ENCODE data around the gene TMEM190.

The TMEM190 gene

DNA sequence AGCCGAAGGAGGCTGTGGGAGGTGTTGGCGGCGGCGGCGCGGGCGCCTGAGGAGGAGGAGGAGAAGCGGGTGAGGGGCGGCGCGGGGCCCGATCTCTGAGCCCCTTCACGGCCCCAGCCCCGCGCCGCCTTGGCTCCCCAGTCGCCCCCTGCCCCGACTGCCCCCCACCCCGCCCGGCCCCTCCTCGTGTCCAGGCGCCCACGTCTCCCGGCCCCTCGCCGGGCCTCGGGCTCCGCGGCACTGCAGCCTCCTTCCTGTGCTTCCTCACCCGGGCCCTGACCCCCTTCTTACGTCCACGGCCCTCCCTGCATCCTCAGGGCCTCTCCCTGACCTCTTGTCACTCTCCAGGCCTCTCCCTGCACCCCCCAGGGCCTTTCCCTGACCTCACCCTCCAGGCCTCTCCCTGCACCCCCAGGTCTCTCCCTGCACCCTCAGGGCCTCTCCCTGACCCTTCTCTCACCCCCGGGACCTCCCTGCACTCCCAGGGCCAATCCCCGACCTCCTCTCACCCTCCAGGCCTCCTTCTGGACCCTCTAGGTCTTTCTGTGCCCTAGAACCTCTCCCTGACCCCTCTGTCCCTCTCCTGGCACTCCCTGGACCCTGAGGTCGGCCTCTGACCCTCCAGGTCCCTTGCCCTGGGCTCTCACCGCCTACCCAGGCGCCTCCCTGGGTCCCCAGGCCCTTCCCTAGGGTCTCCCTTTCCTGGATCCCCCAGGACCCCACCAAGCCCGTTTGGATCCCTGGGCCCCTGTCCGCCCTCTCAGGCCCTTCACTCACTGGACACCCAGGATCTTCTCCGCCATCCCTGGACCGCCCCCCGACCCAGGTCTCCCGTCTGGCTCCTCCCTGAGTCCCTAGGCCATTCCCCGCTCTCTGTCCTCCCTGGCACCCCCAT lies 36.5 kb upstream of the TMEM190 start:
- Mint-ChIP-seq H3K9me3 (no peaks in the 10 kb centered on the region), H3K27ac (peak overlapping the region; percentile 100), H3K4me1 (peaks cover 26% of the 10 kb centered on the region), H3K27me3 (ENCODE audit: low read depth, poor library complexity) (peaks cover 8% of the 10 kb centered on the region), H3K36me3 (ENCODE audit: low read depth) (peaks cover 24% of the 10 kb centered on the region), H3K4me3 (peak overlapping the region; percentile 96)
- no peak for DNase-seq
- TF ChIP-seq, protein P1, sequence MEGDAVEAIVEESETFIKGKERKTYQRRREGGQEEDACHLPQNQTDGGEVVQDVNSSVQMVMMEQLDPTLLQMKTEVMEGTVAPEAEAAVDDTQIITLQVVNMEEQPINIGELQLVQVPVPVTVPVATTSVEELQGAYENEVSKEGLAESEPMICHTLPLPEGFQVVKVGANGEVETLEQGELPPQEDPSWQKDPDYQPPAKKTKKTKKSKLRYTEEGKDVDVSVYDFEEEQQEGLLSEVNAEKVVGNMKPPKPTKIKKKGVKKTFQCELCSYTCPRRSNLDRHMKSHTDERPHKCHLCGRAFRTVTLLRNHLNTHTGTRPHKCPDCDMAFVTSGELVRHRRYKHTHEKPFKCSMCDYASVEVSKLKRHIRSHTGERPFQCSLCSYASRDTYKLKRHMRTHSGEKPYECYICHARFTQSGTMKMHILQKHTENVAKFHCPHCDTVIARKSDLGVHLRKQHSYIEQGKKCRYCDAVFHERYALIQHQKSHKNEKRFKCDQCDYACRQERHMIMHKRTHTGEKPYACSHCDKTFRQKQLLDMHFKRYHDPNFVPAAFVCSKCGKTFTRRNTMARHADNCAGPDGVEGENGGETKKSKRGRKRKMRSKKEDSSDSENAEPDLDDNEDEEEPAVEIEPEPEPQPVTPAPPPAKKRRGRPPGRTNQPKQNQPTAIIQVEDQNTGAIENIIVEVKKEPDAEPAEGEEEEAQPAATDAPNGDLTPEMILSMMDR (IDR thresholded peaks at IDR 0.05) = no peak

DNA sequence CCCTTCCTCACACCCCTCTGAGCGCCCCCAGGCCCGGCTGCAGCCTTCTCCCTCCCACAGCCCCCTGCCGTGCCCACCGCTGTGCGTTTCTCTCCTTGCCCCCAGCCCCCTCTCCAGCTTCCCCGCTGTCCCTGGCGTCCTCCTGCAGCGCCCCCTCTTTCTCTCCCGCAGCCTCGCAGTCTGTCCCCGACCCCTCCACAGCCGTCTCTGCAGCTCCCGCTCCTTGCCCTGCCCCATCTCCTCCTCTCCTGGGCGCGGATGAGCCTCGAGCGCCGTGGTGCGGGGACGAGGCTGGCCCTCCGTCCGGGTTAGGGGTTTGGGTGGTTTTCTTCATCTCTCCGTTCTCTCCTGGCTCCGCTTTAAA lies 35.9 kb upstream of the TMEM190 start:
- TF ChIP-seq, protein P1 (IDR thresholded peaks at IDR 0.05) = no peak
- no peaks in the 10 kb centered on the region for H3K9me3 Mint-ChIP-seq
- H3K27ac Mint-ChIP-seq = peak overlapping the region; percentile 71
- DNase-seq = peak; percentile 47
- peaks cover 8% of the 10 kb centered on the region for H3K27me3 Mint-ChIP-seq (ENCODE audit: low read depth, poor library complexity)
- H3K36me3 Mint-ChIP-seq (ENCODE audit: low read depth) = peaks cover 29% of the 10 kb centered on the region
- peaks cover 32% of the 10 kb centered on the region for H3K4me1 Mint-ChIP-seq
- H3K4me3 Mint-ChIP-seq = peak overlapping the region; percentile 96

DNA sequence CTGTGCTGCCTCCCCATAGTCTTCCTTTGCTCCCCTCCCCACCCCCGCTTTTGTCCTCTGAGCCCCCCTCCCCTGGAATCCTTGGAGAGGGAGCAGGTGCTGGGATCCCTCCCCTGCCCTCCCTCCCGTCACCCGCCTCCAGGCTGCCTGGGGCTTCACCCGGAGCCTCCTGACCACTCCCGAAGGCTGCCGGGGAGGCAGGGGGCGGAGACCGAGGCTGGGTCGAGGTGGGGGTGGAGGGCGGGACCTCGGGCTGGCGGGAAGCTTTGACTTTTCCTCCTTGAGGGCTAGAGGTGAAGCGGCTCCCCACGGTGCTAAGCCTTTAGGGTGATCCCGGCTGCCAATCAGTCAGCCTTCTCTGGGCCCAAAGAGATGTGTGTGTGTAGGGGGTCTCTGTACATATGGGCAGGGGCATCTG lies 35.4 kb upstream of the TMEM190 start:
- peak; percentile 83 for DNase-seq
- no peaks in the 10 kb centered on the region for H3K9me3 Mint-ChIP-seq
- H3K36me3 Mint-ChIP-seq (ENCODE audit: low read depth) = peaks cover 29% of the 10 kb centered on the region
- peaks cover 8% of the 10 kb centered on the region for H3K27me3 Mint-ChIP-seq (ENCODE audit: low read depth, poor library complexity)
- peaks cover 34% of the 10 kb centered on the region for H3K4me1 Mint-ChIP-seq
- TF ChIP-seq, protein P1 (IDR thresholded peaks at IDR 0.05) = no peak
- H3K4me3 Mint-ChIP-seq = peak overlapping the region; percentile 96
- H3K27ac Mint-ChIP-seq = no peak overlapping the region

DNA sequence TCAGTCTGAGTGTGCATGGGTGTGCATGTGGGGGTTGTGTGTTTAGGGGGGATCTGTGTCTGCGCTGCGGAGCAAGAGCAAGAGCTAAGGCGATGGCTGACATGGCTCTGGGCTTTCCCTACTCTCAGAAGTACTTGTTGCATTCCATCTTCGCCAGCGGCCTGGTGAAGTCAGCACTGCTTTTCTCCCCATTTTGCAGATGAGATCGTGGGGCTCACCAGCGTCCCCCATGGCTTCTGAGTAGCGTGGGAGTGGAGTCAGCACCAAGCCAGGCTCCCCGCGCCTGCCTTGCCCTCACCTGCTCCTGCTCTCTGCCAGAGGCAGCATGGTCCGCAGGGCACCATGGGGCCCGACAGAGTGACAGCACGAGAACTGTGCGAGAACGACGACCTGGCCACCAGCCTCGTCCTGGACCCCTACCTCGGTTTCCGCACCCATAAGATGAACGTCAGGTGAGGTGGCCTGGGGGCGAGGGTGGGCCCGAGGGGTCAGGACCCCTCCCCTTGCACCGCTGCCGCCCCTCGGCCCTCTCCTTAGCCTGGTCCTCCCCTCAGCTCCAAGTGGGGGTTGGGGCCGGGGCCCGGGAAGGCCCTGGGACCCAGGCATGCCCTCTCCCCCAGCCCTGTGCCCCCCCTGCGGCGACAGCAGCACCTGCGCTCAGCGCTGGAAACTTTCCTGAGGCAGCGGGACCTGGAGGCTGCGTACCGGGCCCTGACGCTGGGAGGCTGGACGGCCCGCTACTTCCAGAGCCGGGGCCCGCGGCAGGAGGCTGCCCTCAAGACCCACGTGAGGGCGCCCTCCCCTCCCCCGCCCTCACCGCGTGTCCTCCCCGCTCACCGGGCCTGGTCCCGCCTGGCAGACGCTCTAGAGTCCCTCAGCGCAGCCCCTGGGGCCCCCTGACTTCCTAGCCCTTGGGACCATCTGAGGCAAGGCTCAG lies 34.8 kb upstream of the TMEM190 start:
- Mint-ChIP-seq H3K4me3 (peak overlapping the region; percentile 96), H3K27ac (no peak overlapping the region), H3K36me3 (ENCODE audit: low read depth) (peaks cover 29% of the 10 kb centered on the region), H3K9me3 (no peaks in the 10 kb centered on the region), H3K4me1 (peaks cover 34% of the 10 kb centered on the region), H3K27me3 (ENCODE audit: low read depth, poor library complexity) (peaks cover 8% of the 10 kb centered on the region)
- TF ChIP-seq, protein P1 (IDR thresholded peaks at IDR 0.05) = no peak
- no peak for DNase-seq

DNA sequence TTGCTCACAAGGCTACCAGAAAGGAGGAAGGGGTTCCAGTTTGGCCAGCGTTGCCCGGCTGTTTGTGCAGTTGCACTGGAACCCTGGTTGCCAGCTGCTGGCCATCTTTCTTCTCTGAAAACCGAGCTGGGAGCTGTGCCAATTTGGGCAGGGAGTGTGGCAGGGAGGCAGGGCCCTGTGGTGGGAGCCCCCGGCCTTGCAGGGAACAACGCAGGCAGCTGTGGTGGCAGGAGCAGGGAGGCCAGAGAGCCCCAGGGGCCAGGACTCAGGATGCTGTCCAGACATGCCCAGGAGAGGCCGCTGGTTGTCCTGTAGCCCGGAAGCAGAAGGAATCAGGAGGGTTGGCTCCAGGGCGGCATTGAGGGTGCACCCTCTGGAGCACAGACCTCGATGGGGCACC lies 32.2 kb upstream of the TMEM190 start:
- Mint-ChIP-seq H3K27me3 (ENCODE audit: low read depth, poor library complexity) (no peaks in the 10 kb centered on the region), H3K27ac (no peak overlapping the region), H3K36me3 (ENCODE audit: low read depth) (peaks cover 29% of the 10 kb centered on the region), H3K4me3 (no peak overlapping the region), H3K4me1 (peaks cover 44% of the 10 kb centered on the region), H3K9me3 (no peaks in the 10 kb centered on the region)
- TF ChIP-seq, protein P1 (IDR thresholded peaks at IDR 0.05) = no peak
- no peak for DNase-seq

Data from nephron progenitor cell (in vitro differentiated cells).